ENCODE results near the gene TMEM255B.

TMEM255B gene

GRCh38 chr13:113754242-113754641 lies 4.8 kb upstream of the TMEM255B start:
- no peaks in the 10 kb centered on the region for H3K4me1 ChIP-seq (ENCODE audit: low read depth, poor library complexity, severe bottlenecking)
- no peak overlapping the region for H3K27ac ChIP-seq
- no peaks in the 10 kb centered on the region for H4K20me1 ChIP-seq (ENCODE audit: insufficient read depth)
- H3K79me2 ChIP-seq (ENCODE audit: insufficient read depth, low read depth), result no peaks in the 10 kb centered on the region
- H3K9ac ChIP-seq, result no peak overlapping the region
- TF ChIP-seq, protein P1, sequence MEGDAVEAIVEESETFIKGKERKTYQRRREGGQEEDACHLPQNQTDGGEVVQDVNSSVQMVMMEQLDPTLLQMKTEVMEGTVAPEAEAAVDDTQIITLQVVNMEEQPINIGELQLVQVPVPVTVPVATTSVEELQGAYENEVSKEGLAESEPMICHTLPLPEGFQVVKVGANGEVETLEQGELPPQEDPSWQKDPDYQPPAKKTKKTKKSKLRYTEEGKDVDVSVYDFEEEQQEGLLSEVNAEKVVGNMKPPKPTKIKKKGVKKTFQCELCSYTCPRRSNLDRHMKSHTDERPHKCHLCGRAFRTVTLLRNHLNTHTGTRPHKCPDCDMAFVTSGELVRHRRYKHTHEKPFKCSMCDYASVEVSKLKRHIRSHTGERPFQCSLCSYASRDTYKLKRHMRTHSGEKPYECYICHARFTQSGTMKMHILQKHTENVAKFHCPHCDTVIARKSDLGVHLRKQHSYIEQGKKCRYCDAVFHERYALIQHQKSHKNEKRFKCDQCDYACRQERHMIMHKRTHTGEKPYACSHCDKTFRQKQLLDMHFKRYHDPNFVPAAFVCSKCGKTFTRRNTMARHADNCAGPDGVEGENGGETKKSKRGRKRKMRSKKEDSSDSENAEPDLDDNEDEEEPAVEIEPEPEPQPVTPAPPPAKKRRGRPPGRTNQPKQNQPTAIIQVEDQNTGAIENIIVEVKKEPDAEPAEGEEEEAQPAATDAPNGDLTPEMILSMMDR (conservative IDR thresholded peaks at IDR 0.05; ENCODE audit: low read depth, low read length), result no peak
- no peak overlapping the region for H2AFZ ChIP-seq (ENCODE audit: low read depth)
- peaks cover 31% of the 10 kb centered on the region for H3K27me3 ChIP-seq (ENCODE audit: insufficient read depth, low read depth)
- no peak overlapping the region for H3K4me3 ChIP-seq (IDR thresholded peaks at IDR 0.05; ENCODE audit: insufficient read depth, low read depth, low read length)
- no peak overlapping the region for H3K4me2 ChIP-seq
- H3K36me3 ChIP-seq (ENCODE audit: insufficient read depth), result no peaks in the 10 kb centered on the region

DNA sequence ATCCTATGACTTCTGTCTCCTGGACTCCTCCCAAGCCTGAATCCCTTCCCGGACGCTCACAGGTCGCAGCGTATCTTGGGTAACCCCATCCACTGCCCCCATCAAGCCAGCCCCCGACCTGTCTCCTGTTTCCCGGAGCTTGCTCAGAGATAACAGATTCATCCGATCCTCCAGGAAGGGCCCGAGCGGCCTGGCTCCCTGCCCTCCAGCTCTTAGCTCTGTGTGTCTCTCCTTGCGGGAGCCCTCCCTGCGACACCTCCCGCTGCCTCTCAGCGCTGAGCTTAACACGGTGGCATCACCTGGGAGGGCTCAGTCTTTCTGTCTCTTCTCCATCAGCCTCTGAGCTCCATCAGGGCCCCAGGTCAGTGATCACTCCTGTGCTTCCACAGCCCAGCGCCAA lies 4.3 kb upstream of the TMEM255B start:
- Histone ChIP-seq H3K4me2 (no peak overlapping the region), H2AFZ (ENCODE audit: low read depth) (no peak overlapping the region), H3K4me1 (ENCODE audit: low read depth, poor library complexity, severe bottlenecking) (peaks cover 3% of the 10 kb centered on the region)

GRCh38 chr13:113756441-113757097 lies 2.5 kb upstream of the TMEM255B start:
- H3K27ac ChIP-seq, result no peak overlapping the region
- H3K36me3 ChIP-seq (ENCODE audit: insufficient read depth), result no peaks in the 10 kb centered on the region
- no peak overlapping the region for H3K4me2 ChIP-seq
- no peaks in the 10 kb centered on the region for H3K79me2 ChIP-seq (ENCODE audit: insufficient read depth, low read depth)
- H3K4me1 ChIP-seq (ENCODE audit: low read depth, poor library complexity, severe bottlenecking), result peaks cover 3% of the 10 kb centered on the region
- peaks cover 54% of the 10 kb centered on the region for H3K27me3 ChIP-seq (ENCODE audit: insufficient read depth, low read depth)
- H3K9ac ChIP-seq, result no peak overlapping the region
- H2AFZ ChIP-seq (ENCODE audit: low read depth), result no peak overlapping the region
- H4K20me1 ChIP-seq (ENCODE audit: insufficient read depth), result no peaks in the 10 kb centered on the region
- TF ChIP-seq, protein P1 (conservative IDR thresholded peaks at IDR 0.05; ENCODE audit: low read depth, low read length), result no peak
- H3K4me3 ChIP-seq (IDR thresholded peaks at IDR 0.05; ENCODE audit: insufficient read depth, low read depth, low read length), result no peak overlapping the region

More for the DNA sequence above, 4.3 kb upstream of the TMEM255B start:
- H3K27me3 ChIP-seq (ENCODE audit: insufficient read depth, low read depth), result peaks cover 35% of the 10 kb centered on the region
- no peaks in the 10 kb centered on the region for H3K36me3 ChIP-seq (ENCODE audit: insufficient read depth)
- TF ChIP-seq, protein P1 (conservative IDR thresholded peaks at IDR 0.05; ENCODE audit: low read depth, low read length), result no peak
- H3K27ac ChIP-seq, result no peak overlapping the region
- H3K9ac ChIP-seq, result no peak overlapping the region
- H3K4me3 ChIP-seq (IDR thresholded peaks at IDR 0.05; ENCODE audit: insufficient read depth, low read depth, low read length), result no peak overlapping the region
- H3K79me2 ChIP-seq (ENCODE audit: insufficient read depth, low read depth), result no peaks in the 10 kb centered on the region
- H4K20me1 ChIP-seq (ENCODE audit: insufficient read depth), result no peaks in the 10 kb centered on the region

GRCh38 chr13:113759525-113760137 lies 605 bp downstream of the TMEM255B start:
- peaks cover 74% of the 10 kb centered on the region for H3K27me3 ChIP-seq (ENCODE audit: insufficient read depth, low read depth)

More at GRCh38 chr13:113759525-113760137, 605 bp downstream of the TMEM255B start:
- Histone ChIP-seq H3K4me3 (IDR thresholded peaks at IDR 0.05; ENCODE audit: insufficient read depth, low read depth, low read length) (no peak overlapping the region), H3K4me1 (ENCODE audit: low read depth, poor library complexity, severe bottlenecking) (peaks cover 3% of the 10 kb centered on the region), H3K4me2 (peak overlapping the region; percentile 68), H3K9ac (no peak overlapping the region), H3K36me3 (ENCODE audit: insufficient read depth) (no peaks in the 10 kb centered on the region), H3K79me2 (ENCODE audit: insufficient read depth, low read depth) (no peaks in the 10 kb centered on the region), H4K20me1 (ENCODE audit: insufficient read depth) (no peaks in the 10 kb centered on the region), H2AFZ (ENCODE audit: low read depth) (peak overlapping the region; percentile 57; the same call in 1 of the 2 replicates), H3K27ac (no peak overlapping the region)
- TF ChIP-seq, protein P1 (conservative IDR thresholded peaks at IDR 0.05; ENCODE audit: low read depth, low read length), result no peak

All from KMS-11 (cell line).